Stimulated activated CD4-positive, alpha-beta T cell treated with anti-CD3 and anti-CD28 coated beads, Interleukin-2, amount 100 ng/mL, for 48 hours (primary cell): ENCODE measurements around the gene GSK3A.
"Not testable (repeated sequence)": the region's sequence is repeated elsewhere in the genome, so short reads cannot be mapped to it uniquely, and the experiment has no call there.

Experiments
- DNase-seq, 2 donors: peaks; one replicate each; pipeline ENCODE4 v3.0.0-alpha.2; 2020

GSK3A gene

GRCh38 chr19:42267644-42268141 is 25.3 kb upstream of the GSK3A start:
- DNase-seq, result no peak

GRCh38 chr19:42266928-42267603 is 24.7 kb upstream of the GSK3A start:
- not testable (repeated sequence) for DNase-seq

- not testable (repeated sequence) for DNase-seq
Measured at GRCh38 chr19:42266105-42266504, 23.7 kb upstream of the GSK3A start.

GRCh38 chr19:42261763-42262162 is 19.4 kb upstream of the GSK3A start:
- DNase-seq, result no peak

GRCh38 chr19:42257842-42258241 is 15.4 kb upstream of the GSK3A start:
- DNase-seq, result not testable (repeated sequence)

GRCh38 chr19:42255766-42256745 is 13.7 kb upstream of the GSK3A start:
- DNase-seq, result no peak

GRCh38 chr19:42254850-42255765 is 12.7 kb upstream of the GSK3A start, which contains the start of gene ERF:
Gene ERF, minus strand, starts transcription at chr19:42255128. Its CDS starts 129 bp downstream, at chr19:42254999.
- DNase-seq, result peak; percentile 91 to 95

GRCh38 chr19:42254089-42254849 is 11.9 kb upstream of the GSK3A start:
- peak; percentile 64 to 66 for DNase-seq

GRCh38 chr19:42253245-42254088 is 11.1 kb upstream of the GSK3A start:
- peak; percentile 50 to 57 for DNase-seq

- DNase-seq, result no peak
Measured at GRCh38 chr19:42252365-42253244, 10.2 kb upstream of the GSK3A start.

GRCh38 chr19:42251572-42252358 is 9.4 kb upstream of the GSK3A start:
- no peak for DNase-seq

GRCh38 chr19:42250666-42251531 is 8.5 kb upstream of the GSK3A start:
- no peak for DNase-seq

- no peak for DNase-seq
Measured at GRCh38 chr19:42250183-42250665, 7.8 kb upstream of the GSK3A start.

GRCh38 chr19:42249769-42250168 is 7.4 kb upstream of the GSK3A start:
- no peak for DNase-seq

GRCh38 chr19:42249149-42249750 is 6.8 kb upstream of the GSK3A start:
- DNase-seq, result no peak

- no peak for DNase-seq
Measured at GRCh38 chr19:42248270-42249148, 6.1 kb upstream of the GSK3A start.
